T-cell (primary cell): ENCODE data around the gene HRH1. TPM values are rescaled to one million over a fixed set of nuclear protein-coding genes. Genes with fewer than 3 reads are reported as not detected.
"Not testable (repeated sequence)": the region's sequence is repeated elsewhere in the genome, so short reads cannot be mapped to it uniquely, and the experiment has no call there.

ENCODE experiments used
- ATAC-seq, 4 experiments: fragments of 200-7000 bp in 3 of 4; fragments of 150-1000 bp in 1 of 4; cut with Tn5 transposase; replicated peaks in 1 of 4; 1 replicate in 3 of 4; 2 replicates in 1 of 4; pipeline ENCODE4 v1.10.0; 2021; ENCODE audit warnings: moderate library complexity in 3 of 4, mild to moderate bottlenecking in 2 of 4, moderate number of reproducible peaks in 1 of 4
- CTCF ChIA-PET, 2 donors: fragments of 300-600 bp; sonication (Branson Sonifier 250); formaldehyde crosslinking; loops; one replicate each; lab custom pipeline; 2022; ENCODE audit warnings: antibody characterized with exemption in 2 of 2; lab: Charles Lee
- POLR2A ChIA-PET, 2 donors: fragments of 300-600 bp; sonication (Branson Sonifier 250); formaldehyde crosslinking; loops; one replicate each; lab custom pipeline; 2022; ENCODE audit warnings: antibody characterized with exemption in 2 of 2; lab: Charles Lee
- DNase-seq, 35 experiments: peaks; one replicate each; pipeline versions ENCODE4 v3.0.0 to v3.0.0-alpha.2; 2013 to 2023
- H3K27ac ChIP-seq: one replicate; pipeline ENCODE4 v1.5.1; 2013; ENCODE audit warnings: low read length
- H3K27me3 ChIP-seq, 2 experiments: replicated peaks in 1 of 2; 1 replicate in 1 of 2; 2 replicates in 1 of 2; pipeline versions ENCODE4 v1.6.1 to v1.7.0; 2013; ENCODE audit warnings: low read length in 1 of 2, mixed read lengths in 1 of 2; ENCODE audit not compliant: control insufficient read depth in 2 of 2, insufficient read depth in 2 of 2; ENCODE audit errors: extremely low read depth in 1 of 2
- H3K36me3 ChIP-seq, 2 donors: 1 replicate in 1 of 2; 2 replicates in 1 of 2; pipeline versions ENCODE4 v1.6.1 to v1.7.0; 2013; ENCODE audit warnings: low read length in 1 of 2; ENCODE audit not compliant: control insufficient read depth in 2 of 2, insufficient read depth in 1 of 2; ENCODE audit errors: extremely low read depth in 1 of 2
- H3K4me1 ChIP-seq, 2 experiments: 1 replicate in 1 of 2; 2 replicates in 1 of 2; pipeline versions ENCODE4 v1.6.1 to v1.7.0; 2013; ENCODE audit warnings: low read length in 2 of 2, mixed read lengths in 1 of 2; ENCODE audit not compliant: insufficient read depth in 2 of 2, control insufficient read depth in 1 of 2; ENCODE audit errors: extremely low read depth in 1 of 2
- H3K4me3 ChIP-seq, 2 donors: 1 replicate in 1 of 2; 2 replicates in 1 of 2; pipeline versions ENCODE4 v1.5.1 to v1.7.0; 2013; ENCODE audit warnings: mild to moderate bottlenecking in 2 of 2, low read length in 1 of 2, moderate library complexity in 1 of 2; ENCODE audit not compliant: control insufficient read depth in 1 of 2; ENCODE audit errors: extremely low read depth in 1 of 2
- H3K9me3 ChIP-seq: 2 replicates; pipeline ENCODE4 v1.7.0; 2013
- H3K27ac Mint-ChIP-seq, 2 donors: one replicate each; pipeline ENCODE4 v1.8.0; 2020 to 2021; ENCODE audit warnings: mild to moderate bottlenecking in 2 of 2, mixed read lengths in 2 of 2
- H3K27me3 Mint-ChIP-seq, 2 donors: one replicate each; pipeline ENCODE4 v1.8.0; 2021 to 2022; ENCODE audit warnings: mixed read lengths in 2 of 2
- H3K36me3 Mint-ChIP-seq: one replicate; pipeline ENCODE4 v1.8.0; 2021; ENCODE audit warnings: mixed read lengths
- H3K4me1 Mint-ChIP-seq, 3 donors: one replicate each; pipeline ENCODE4 v1.8.0; 2020 to 2022; ENCODE audit warnings: mixed read lengths in 3 of 3, mild to moderate bottlenecking in 1 of 3
- H3K4me3 Mint-ChIP-seq, 3 donors: one replicate each; pipeline ENCODE4 v1.8.0; 2020 to 2022; ENCODE audit warnings: mild to moderate bottlenecking in 3 of 3, mixed read lengths in 3 of 3, moderate library complexity in 3 of 3
- H3K9me3 Mint-ChIP-seq, 3 donors: one replicate each; pipeline ENCODE4 v1.8.0; 2020 to 2022; ENCODE audit warnings: mixed read lengths in 3 of 3
- WGBS: methylation state at CpG from one replicate; pipeline ENCODE4 v1.1.5; 2013; ENCODE audit warnings: missing lambda C conversion rate; ENCODE audit not compliant: insufficient coverage; 5-methylcytosine and 5-hydroxymethylcytosine counted together
- total RNA-seq, 35 experiments: library from RNA in 6 of 35; stranded (reverse) in 6 of 35; fragments of 120-200 nt in 1 of 35; gene quantifications; one replicate each; pipeline versions ENCODE4 v1.2.1 to v1.2.4 and lab custom pipeline; 2013 to 2026

The HRH1 gene
- total RNA-seq, 5 donors from 2014 or later (not counting 1 experiment from before 2014, with no cell fraction given): 0.19 to 2.0 (median 0.46) TPM; not detected in 2

DNA sequence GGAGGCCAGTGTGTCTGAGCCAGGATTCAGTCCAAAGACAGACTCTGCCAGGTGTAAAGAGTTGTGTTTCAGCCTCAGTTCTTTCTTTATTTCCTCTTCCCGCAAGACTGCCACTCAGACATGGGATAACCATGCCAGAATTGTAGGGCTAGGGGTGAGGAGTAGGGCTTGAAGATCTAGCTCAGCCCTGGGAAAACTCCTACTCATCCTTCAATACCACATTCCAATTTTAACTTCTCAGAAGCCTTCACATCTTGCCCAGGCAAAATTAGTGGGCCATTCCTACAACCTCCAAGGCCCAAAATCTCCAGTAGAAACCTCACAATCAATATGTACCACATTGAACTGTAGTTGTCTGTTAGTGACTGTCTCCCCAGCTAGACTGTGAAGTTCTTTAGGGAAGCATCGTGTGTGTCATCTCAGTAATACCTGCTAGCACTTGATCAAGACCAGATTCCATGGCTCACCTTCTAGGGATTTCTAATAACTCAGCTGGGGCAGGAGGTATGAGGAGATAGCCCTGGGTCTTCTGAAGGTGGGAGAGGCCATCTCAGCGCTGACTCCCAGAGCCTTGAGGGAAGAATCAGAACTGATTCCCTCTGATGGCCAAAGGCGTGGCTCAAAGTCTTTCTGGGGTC, 19.7 kb downstream of the HRH1 start:
- Mint-ChIP-seq H3K27me3 (peaks cover 3 to 11% of the 10 kb centered on the region in 2 donors), H3K4me3 (no peak overlapping the region), H3K9me3 (no peaks in the 10 kb centered on the region), H3K4me1 (no peaks in the 10 kb centered on the region), H3K36me3 (no peaks in the 10 kb centered on the region), H3K27ac (no peak overlapping the region)
- H3K36me3 ChIP-seq: no peaks in the 10 kb centered on the region
- no peaks in the 10 kb centered on the region for H3K4me1 ChIP-seq
- CTCF ChIA-PET: no interaction called here
- POLR2A ChIA-PET: no interaction called here
- H3K27me3 ChIP-seq: peaks cover 0 to 5% of the 10 kb centered on the region in 2 experiments
- H3K9me3 ChIP-seq: no peaks in the 10 kb centered on the region
- DNase-seq (no peak), ATAC-seq (no peak)
- 94% methylated on average over 2 of the region's 4 CpGs for WGBS
- H3K4me3 ChIP-seq: no peak overlapping the region
- no peak overlapping the region for H3K27ac ChIP-seq

DNA sequence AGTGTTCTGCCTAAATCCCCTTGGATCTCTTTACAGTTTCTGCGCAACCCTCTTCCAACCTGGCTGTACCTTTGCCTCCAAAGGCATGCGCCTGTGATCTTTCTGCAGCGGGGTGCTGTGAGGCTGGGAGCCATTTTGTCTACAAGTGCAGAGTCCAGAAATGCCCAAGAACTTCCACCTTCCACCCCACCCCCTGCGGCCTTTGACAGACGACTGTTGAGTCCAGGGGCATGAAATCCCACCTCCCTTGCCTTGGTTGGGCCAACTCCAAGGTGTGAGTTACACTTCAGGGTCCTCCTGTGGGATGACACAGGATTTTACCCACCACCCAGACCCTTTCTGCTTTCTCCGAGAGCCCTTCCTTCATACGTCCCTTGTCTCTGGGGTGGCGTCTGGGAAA, 24.1 kb downstream of the HRH1 start:
- H3K4me1 Mint-ChIP-seq: no peaks in the 10 kb centered on the region
- Histone ChIP-seq H3K4me3 (no peak overlapping the region), H3K4me1 (no peaks in the 10 kb centered on the region), H3K9me3 (no peaks in the 10 kb centered on the region), H3K27ac (no peak overlapping the region), H3K36me3 (no peaks in the 10 kb centered on the region), H3K27me3 (peaks cover 0 to 11% of the 10 kb centered on the region in 2 experiments)
- no peak overlapping the region for H3K4me3 Mint-ChIP-seq
- WGBS: 91% methylated on average over 7 of the region's 8 CpGs
- POLR2A ChIA-PET: no interaction called here
- no peaks in the 10 kb centered on the region for H3K9me3 Mint-ChIP-seq
- peaks cover 3% of the 10 kb centered on the region in 2 donors for H3K27me3 Mint-ChIP-seq
- no peaks in the 10 kb centered on the region for H3K36me3 Mint-ChIP-seq
- DNase-seq (no peak), ATAC-seq (no peak)
- no peak overlapping the region for H3K27ac Mint-ChIP-seq
- CTCF ChIA-PET: no interaction called here

DNA sequence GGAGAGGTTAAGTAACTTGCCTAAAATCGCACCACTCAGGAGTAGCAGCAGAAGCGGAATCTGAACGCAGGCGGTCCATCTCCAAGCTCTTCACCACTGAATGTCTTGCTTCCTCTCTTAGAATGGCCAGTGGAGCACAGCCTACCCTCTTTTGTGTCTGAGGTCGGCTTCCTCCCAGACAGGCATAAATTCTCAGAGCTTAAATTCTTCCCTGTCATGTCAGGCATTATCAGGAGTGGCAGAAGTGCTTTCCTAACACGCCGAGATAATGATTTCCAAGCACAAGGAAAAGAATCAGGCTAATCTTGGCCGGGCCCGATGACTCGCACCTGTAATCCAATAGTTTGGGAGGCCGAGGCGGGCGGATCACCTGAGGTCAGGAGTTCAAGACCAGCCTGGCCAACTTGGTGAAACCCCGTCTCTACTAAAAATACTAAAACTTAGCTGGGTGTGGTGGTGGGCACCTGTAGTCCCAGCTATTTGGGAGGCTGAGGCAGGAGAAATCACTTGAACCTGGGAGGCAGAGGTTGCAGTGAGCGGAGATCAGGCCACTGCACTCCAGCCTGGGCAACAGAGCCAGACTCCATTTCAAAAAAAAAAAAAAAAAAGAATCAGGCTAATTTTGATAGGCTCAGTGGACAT, 30.2 kb downstream of the HRH1 start:
- ATAC-seq, H3K4me1 Mint-ChIP-seq, H3K4me3 Mint-ChIP-seq, CTCF ChIA-PET, H3K27ac ChIP-seq, H3K9me3 Mint-ChIP-seq, H3K9me3 ChIP-seq, H3K4me1 ChIP-seq, POLR2A ChIA-PET, H3K27ac Mint-ChIP-seq, DNase-seq, H3K36me3 ChIP-seq, H3K4me3 ChIP-seq, H3K36me3 Mint-ChIP-seq: not testable (repeated sequence)
- 80% methylated on average over 8 of the region's 15 CpGs for WGBS
- peaks cover 6 to 19% of the 10 kb centered on the region in 2 donors for H3K27me3 Mint-ChIP-seq
- peaks cover 0 to 19% of the 10 kb centered on the region in 2 experiments for H3K27me3 ChIP-seq

DNA sequence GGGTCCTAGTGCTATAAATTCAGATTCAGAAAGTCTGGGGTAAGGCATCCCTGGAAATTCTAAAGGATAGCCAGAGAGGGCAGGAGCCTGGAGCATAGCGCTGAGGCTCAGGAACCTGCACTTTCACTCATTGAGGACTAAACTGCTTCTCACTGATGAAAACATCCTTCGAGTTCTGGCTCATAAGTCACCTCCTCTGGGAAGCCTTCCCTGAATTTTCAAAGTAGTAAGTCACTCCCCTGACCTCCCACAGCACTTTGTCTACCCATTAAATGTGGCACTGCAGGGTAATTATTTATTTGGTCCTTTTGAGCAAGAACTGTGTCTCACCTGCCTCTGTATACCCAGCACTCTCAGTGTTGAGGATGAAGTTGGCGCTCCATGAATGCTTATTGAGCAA, 30.9 kb downstream of the HRH1 start:
- H3K27ac ChIP-seq: no peak overlapping the region
- H3K9me3 ChIP-seq: no peaks in the 10 kb centered on the region
- no peaks in the 10 kb centered on the region for H3K36me3 Mint-ChIP-seq
- no peak overlapping the region for H3K27ac Mint-ChIP-seq
- no CpG with 5 or more reads among the region's 3 CpGs for WGBS
- DNase-seq (no peak), ATAC-seq (no peak)
- peaks cover 0 to 19% of the 10 kb centered on the region in 2 experiments for H3K27me3 ChIP-seq
- H3K36me3 ChIP-seq: no peaks in the 10 kb centered on the region
- H3K4me3 ChIP-seq: no peak overlapping the region
- POLR2A ChIA-PET: no interaction called here
- H3K4me3 Mint-ChIP-seq: no peak overlapping the region
- H3K4me1 ChIP-seq: no peaks in the 10 kb centered on the region
- no peaks in the 10 kb centered on the region for H3K9me3 Mint-ChIP-seq
- H3K27me3 Mint-ChIP-seq: peaks cover 6 to 20% of the 10 kb centered on the region in 2 donors
- CTCF ChIA-PET: no interaction called here
- no peaks in the 10 kb centered on the region for H3K4me1 Mint-ChIP-seq

DNA sequence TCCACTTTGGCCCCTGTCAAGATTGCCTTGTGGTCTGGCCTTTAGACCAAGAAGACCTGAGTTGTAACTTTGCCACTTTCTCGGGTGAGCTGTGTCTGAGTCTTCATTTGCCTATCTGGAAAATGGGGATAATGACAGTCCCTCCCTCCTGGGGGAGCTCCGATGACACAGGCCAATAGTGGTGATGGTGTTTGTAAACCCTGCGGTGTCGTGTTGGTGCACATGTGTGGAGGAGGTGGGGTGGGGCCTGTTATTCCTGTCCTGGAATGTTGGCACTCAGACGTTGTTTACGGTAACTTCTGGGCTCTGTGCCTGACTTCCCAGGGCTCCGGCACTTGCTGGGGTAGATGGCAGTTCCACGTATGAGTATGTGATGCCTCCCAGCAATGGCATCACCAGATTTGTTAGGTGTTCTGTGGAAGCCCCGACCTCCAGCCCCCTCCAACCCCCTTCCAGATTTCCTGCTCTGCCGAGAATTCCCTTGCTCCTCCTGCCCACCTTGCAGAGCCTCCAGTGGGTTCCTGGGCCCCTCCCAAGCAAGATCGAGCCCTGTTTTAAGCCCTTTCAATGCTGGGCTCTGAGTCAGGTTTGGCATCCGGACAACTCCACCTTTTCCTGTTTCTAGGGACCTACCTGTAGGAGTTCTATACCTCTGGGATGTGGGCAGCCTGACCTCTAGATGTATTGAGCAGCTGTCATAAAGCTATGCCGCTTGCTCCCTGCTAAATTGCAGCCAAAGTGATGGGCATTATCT, 31.4 kb downstream of the HRH1 start:
- ATAC-seq (no peak), DNase-seq (no peak)
- Mint-ChIP-seq H3K9me3 (no peaks in the 10 kb centered on the region), H3K4me3 (no peak overlapping the region), H3K4me1 (no peaks in the 10 kb centered on the region), H3K27ac (no peak overlapping the region), H3K27me3 (peaks cover 6 to 17% of the 10 kb centered on the region in 2 donors), H3K36me3 (no peaks in the 10 kb centered on the region)
- Histone ChIP-seq H3K27me3 (peaks cover 0 to 22% of the 10 kb centered on the region in 2 experiments), H3K36me3 (no peaks in the 10 kb centered on the region), H3K4me3 (no peak overlapping the region), H3K4me1 (no peaks in the 10 kb centered on the region), H3K27ac (no peak overlapping the region), H3K9me3 (no peaks in the 10 kb centered on the region)
- ChIA-PET POLR2A (no interaction called here), CTCF (no interaction called here)
- 69% methylated on average over 11 of the region's 13 CpGs for WGBS

DNA sequence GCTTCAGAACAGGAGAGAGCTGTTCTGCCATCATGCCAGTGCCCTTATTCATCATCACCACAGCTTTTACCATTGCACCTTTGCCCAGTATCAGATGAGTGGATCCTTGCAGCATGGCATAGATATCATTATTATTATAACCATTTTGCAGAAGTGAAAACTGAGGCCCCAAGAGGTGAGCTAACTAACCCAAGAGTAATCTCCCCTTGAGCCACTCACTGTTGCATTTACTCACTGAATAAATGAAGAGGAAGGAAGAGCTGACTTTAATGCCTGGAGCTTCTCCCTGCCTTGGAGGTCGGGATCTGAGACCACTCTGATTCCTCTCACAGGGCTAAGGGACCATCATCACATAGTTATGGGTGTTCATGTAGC, 32.0 kb downstream of the HRH1 start:
- Histone ChIP-seq H3K9me3 (no peaks in the 10 kb centered on the region), H3K27ac (no peak overlapping the region), H3K4me3 (no peak overlapping the region), H3K27me3 (peaks cover 0 to 21% of the 10 kb centered on the region in 2 experiments), H3K4me1 (no peaks in the 10 kb centered on the region), H3K36me3 (no peaks in the 10 kb centered on the region)
- no CpG with 5 or more reads among the region's 1 CpG for WGBS
- ChIA-PET CTCF (no interaction called here), POLR2A (no interaction called here)
- no peak overlapping the region for H3K27ac Mint-ChIP-seq
- DNase-seq: no peak
- no peaks in the 10 kb centered on the region for H3K36me3 Mint-ChIP-seq
- no peaks in the 10 kb centered on the region for H3K4me1 Mint-ChIP-seq
- H3K27me3 Mint-ChIP-seq: peaks cover 6 to 17% of the 10 kb centered on the region in 2 donors
- ATAC-seq: no peak
- no peak overlapping the region for H3K4me3 Mint-ChIP-seq
- H3K9me3 Mint-ChIP-seq: no peaks in the 10 kb centered on the region
